Bone marrow (tissue), 2 donors: ENCODE results near the gene TSR3.
A peak's percentile ranks its signal among the peaks of the same experiment; 100 is the strongest.

Source experiments
- DNase-seq, 2 donors: peaks; one replicate each; lab custom pipeline; 2025; lab: John Stamatoyannopoulos, UW

Gene TSR3

GRCh38 chr16:1323296-1324239, 28.1 kb downstream of the TSR3 start:
- no peak for DNase-seq

GRCh38 chr16:1322407-1322806, 29.3 kb downstream of the TSR3 start:
- DNase-seq: no peak

- no peak for DNase-seq
Observed at GRCh38 chr16:1320658-1321240, 30.9 kb downstream of the TSR3 start.

GRCh38 chr16:1320097-1320496, 31.6 kb downstream of the TSR3 start:
- DNase-seq: no peak

GRCh38 chr16:1319041-1319440, 32.6 kb downstream of the TSR3 start:
- DNase-seq: no peak

GRCh38 chr16:1318268-1318545, 33.5 kb downstream of the TSR3 start:
- DNase-seq: no peak

GRCh38 chr16:1317479-1318267, 34.0 kb downstream of the TSR3 start:
- no peak for DNase-seq

GRCh38 chr16:1316033-1316405, 35.7 kb downstream of the TSR3 start:
- no peak for DNase-seq

- DNase-seq: no peak
Observed at GRCh38 chr16:1315081-1316032, 36.3 kb downstream of the TSR3 start.

GRCh38 chr16:1314399-1315068, 37.1 kb downstream of the TSR3 start:
- no peak for DNase-seq

- DNase-seq: no peak
Observed at GRCh38 chr16:1313721-1314369, 37.8 kb downstream of the TSR3 start.

GRCh38 chr16:1312903-1313302, 38.8 kb downstream of the TSR3 start:
- no peak for DNase-seq

GRCh38 chr16:1312467-1312816, 39.2 kb downstream of the TSR3 start:
- no peak for DNase-seq

- no peak for DNase-seq
Observed at GRCh38 chr16:1311738-1312466, 39.8 kb downstream of the TSR3 start.

- no peak for DNase-seq
Observed at GRCh38 chr16:1311212-1311737, 40.4 kb downstream of the TSR3 start.

- DNase-seq: no peak
Observed at GRCh38 chr16:1310832-1311200, 40.9 kb downstream of the TSR3 start.

- no peak for DNase-seq
Observed at GRCh38 chr16:1309888-1310831, 41.5 kb downstream of the TSR3 start.

- DNase-seq: peak; percentile 97
Observed at GRCh38 chr16:1308977-1309885, 42.4 kb downstream of the TSR3 start, which contains the start of gene UBE2I. UBE2I (plus strand) TSS chr16:1309636; CDS start chr16:1314031, 4,395 bp downstream.
